Activated CD8-positive, alpha-beta T cell treated with anti-CD3 and anti-CD28 coated beads for 36 hours (primary cell): ENCODE measurements around the gene FSD1. TPM values are rescaled to one million over a fixed set of nuclear protein-coding genes. Genes with fewer than 3 reads are reported as not detected.
A peak's percentile ranks its signal among the peaks of the same experiment; 100 is the strongest.

Experiments used
- ATAC-seq: fragments of 200-7000 bp; cut with Tn5 transposase; one replicate; pipeline ENCODE4 v1.10.0; 2021; ENCODE audit warnings: mild to moderate bottlenecking, moderate library complexity
- CTCF ChIA-PET: fragments of 350-600 bp; sonication (Branson Sonifier 250); formaldehyde crosslinking; loops from one replicate; lab custom pipeline; 2021; ENCODE audit warnings: antibody characterized with exemption; lab: Charles Lee
- POLR2A ChIA-PET: fragments of 350-600 bp; sonication (Branson Sonifier 250); formaldehyde crosslinking; loops from one replicate; lab custom pipeline; 2021; ENCODE audit warnings: antibody characterized with exemption; lab: Charles Lee
- DNase-seq: peaks from one replicate; pipeline ENCODE4 v3.0.0-alpha.2; 2020
- H3K27ac Mint-ChIP-seq: one replicate; pipeline ENCODE4 v1.8.0; 2021; ENCODE audit warnings: mild to moderate bottlenecking, mixed read lengths
- H3K27me3 Mint-ChIP-seq: one replicate; pipeline ENCODE4 v1.8.0; 2021; ENCODE audit warnings: mixed read lengths
- H3K36me3 Mint-ChIP-seq: one replicate; pipeline ENCODE4 v1.8.0; 2021; ENCODE audit warnings: low read depth, mixed read lengths
- H3K4me1 Mint-ChIP-seq: one replicate; pipeline ENCODE4 v1.8.0; 2021; ENCODE audit warnings: low read depth, mixed read lengths
- H3K4me3 Mint-ChIP-seq: one replicate; pipeline ENCODE4 v1.8.0; 2021; ENCODE audit warnings: mild to moderate bottlenecking, moderate library complexity, mixed read lengths
- H3K9me3 Mint-ChIP-seq: one replicate; pipeline ENCODE4 v1.8.0; 2021; ENCODE audit warnings: mixed read lengths
- CTCF ChIP-seq: fragments of 200-600 bp; IDR thresholded peaks from one replicate; pipeline ENCODE4 v1.8.0; 2022; ENCODE audit warnings: antibody characterized with exemption, mild to moderate bottlenecking
- intact Hi-C: fragments of 100-400 bp; cut with micrococcal nuclease; formaldehyde crosslinking; loops from one replicate; pipeline ENCODE4 v1.10.0; 2022
- total RNA-seq, 2 experiments: library from RNA; stranded (reverse); gene quantifications; one replicate each; pipeline ENCODE4 v1.2.3, GENCODE V29; 2021

FSD1 gene
- total RNA-seq, 2 experiments from 2014 or later: 19.7 to 22.0 TPM

GRCh38 chr19:4298810-4299550, 5.4 kb upstream of the FSD1 start:
- Mint-ChIP-seq H3K4me1 (peaks cover 35% of the 10 kb centered on the region), H3K4me3 (no peak overlapping the region), H3K36me3 (no peaks in the 10 kb centered on the region), H3K27ac (peak overlapping the region; percentile 55), H3K27me3 (no peaks in the 10 kb centered on the region), H3K9me3 (no peaks in the 10 kb centered on the region)
- intact Hi-C loops: no loop called here
- CTCF ChIA-PET: interaction anchor here (0.9 to 5.3 kb wide), 2 partner anchors 31 to 54 kb away, joined by 5 to 24 read pairs; no protein-coding TSS in a partner anchor
- ATAC-seq: peak; percentile 6
- no peak for DNase-seq
- POLR2A ChIA-PET: interaction anchor here (0.7 to 1.0 kb wide), 4 partner anchors 20 to 357 kb away, joined by 3 read pairs; no protein-coding TSS in a partner anchor
- no peak for TF ChIP-seq CTCF

- H3K36me3 Mint-ChIP-seq: no peaks in the 10 kb centered on the region
- H3K27me3 Mint-ChIP-seq: no peaks in the 10 kb centered on the region
- ChIA-PET CTCF (interaction anchor here (5.3 kb wide), 1 partner anchor 33 kb away, joined by 24 read pairs; no protein-coding TSS in a partner anchor), POLR2A (interaction anchor here (1.2 kb wide), 1 partner anchor 29 kb away, joined by 3 read pairs; no protein-coding TSS in a partner anchor)
- peaks cover 39% of the 10 kb centered on the region for H3K4me1 Mint-ChIP-seq
- DNase-seq (no peak), ATAC-seq (no peak)
- peak overlapping the region; percentile 27 for H3K4me3 Mint-ChIP-seq
- no peaks in the 10 kb centered on the region for H3K9me3 Mint-ChIP-seq
- intact Hi-C loops: no loop called here
- H3K27ac Mint-ChIP-seq: peak overlapping the region; percentile 57
- no peak for TF ChIP-seq CTCF
Observed at GRCh38 chr19:4300589-4300988, 3.8 kb upstream of the FSD1 start.

- ChIA-PET CTCF (interaction anchor here (0.5 to 2.0 kb wide), 5 partner anchors 11 to 55 kb away, joined by 3 to 5 read pairs (median 4); partner anchors contain the start of gene YJU2), POLR2A (interaction anchor here (1.2 to 2.4 kb wide), 2 partner anchors 42 to 82 kb away, joined by 3 to 11 read pairs; partner anchors contain the start of gene MPND)
- DNase-seq: peak; percentile 29
- ATAC-seq: peak; percentile 11
- H3K36me3 Mint-ChIP-seq: peaks cover 3% of the 10 kb centered on the region
- peak overlapping the region; percentile 83 for H3K4me3 Mint-ChIP-seq
- H3K27ac Mint-ChIP-seq: peak overlapping the region; percentile 89
- H3K27me3 Mint-ChIP-seq: no peaks in the 10 kb centered on the region
- intact Hi-C loops: no loop called here
- H3K9me3 Mint-ChIP-seq: no peaks in the 10 kb centered on the region
- no peak for TF ChIP-seq CTCF
- peaks cover 36% of the 10 kb centered on the region for H3K4me1 Mint-ChIP-seq
Observed at GRCh38 chr19:4301590-4302242, 2.7 kb upstream of the FSD1 start.

- H3K4me1 Mint-ChIP-seq: peaks cover 36% of the 10 kb centered on the region
- H3K4me3 Mint-ChIP-seq: peak within 1 kb of the TSS; percentile 83
- ChIA-PET CTCF (interaction anchor here (0.5 to 2.0 kb wide), 6 partner anchors 10 to 51 kb away, joined by 3 to 5 read pairs (median 4); no protein-coding TSS in a partner anchor), POLR2A (interaction anchor here (0.9 to 2.4 kb wide), 5 partner anchors 17 to 82 kb away, joined by 3 to 11 read pairs (median 4); partner anchors contain the start of genes MPND and STAP2)
- intact Hi-C loops: no loop called here
- no peak for TF ChIP-seq CTCF
- peak within 1 kb of the TSS; percentile 89 for H3K27ac Mint-ChIP-seq
- peak; percentile 1 for ATAC-seq
- peaks cover 3% of the 10 kb centered on the region for H3K36me3 Mint-ChIP-seq
- peak; percentile 46 for DNase-seq
- no peaks in the 10 kb centered on the region for H3K9me3 Mint-ChIP-seq
- no peaks in the 10 kb centered on the region for H3K27me3 Mint-ChIP-seq
Observed at GRCh38 chr19:4302243-4302640, 2.2 kb upstream of the FSD1 start, which contains the start of gene TMIGD2. TMIGD2 (minus strand) TSS chr19:4302389; CDS start chr19:4302385, 4 bp downstream.
